Tibial artery (tissue), 4 donors: Measurements from ENCODE around the gene SERPINH1.

ENCODE experiments used
- DNase-seq, 2 donors: peaks; one replicate each; pipeline ENCODE4 v3.0.0-alpha.2; 2019
- H3K27ac ChIP-seq, 2 donors: fragments of 200-600 bp; sonication (generic) in 1 of 2; 1 replicate in 1 of 2; 2 replicates in 1 of 2; pipeline ENCODE4 v1.5.1; 2018 to 2019; ENCODE audit warnings: mild to moderate bottlenecking in 1 of 2
- H3K27me3 ChIP-seq, 2 donors: fragments of 200-600 bp; sonication (generic) in 1 of 2; one replicate each; pipeline versions ENCODE4 v1.5.1 to v1.6.0; 2016 to 2019
- H3K36me3 ChIP-seq, 3 donors: fragments of 200-600 bp; sonication (generic) in 2 of 3; one replicate each; pipeline ENCODE4 v1.5.1; 2016 to 2019; ENCODE audit warnings: mild to moderate bottlenecking in 2 of 3
- H3K4me1 ChIP-seq, 4 donors: fragments of 200-600 bp; sonication (generic) in 2 of 4; 1 replicate in 3 of 4; 2 replicates in 1 of 4; pipeline ENCODE4 v1.5.1; 2016 to 2019
- H3K4me3 ChIP-seq, 2 donors: fragments of 200-600 bp; sonication (generic) in 1 of 2; 1 replicate in 1 of 2; 2 replicates in 1 of 2; pipeline ENCODE4 v1.5.1; 2018 to 2019; ENCODE audit warnings: mild to moderate bottlenecking in 2 of 2
- H3K9me3 ChIP-seq, 3 donors: fragments of 200-600 bp; sonication (generic) in 1 of 3; one replicate each; pipeline ENCODE4 v1.5.1; 2016 to 2019
- intact Hi-C: fragments of 100-400 bp; cut with DNase I; formaldehyde crosslinking; loops from one replicate; pipeline ENCODE4 v1.15.0; 2023; ENCODE audit warnings: low total_unique reads
- TF ChIP-seq, protein P1 (sequence below), 2 experiments: fragments of 200-600 bp in 1 of 2; fragments of 450-650 bp in 1 of 2; IDR thresholded peaks; one replicate each; pipeline ENCODE4 v1.5.1; 2017 to 2019; ENCODE audit warnings: antibody characterized with exemption in 2 of 2, mild to moderate bottlenecking in 1 of 2, moderate library complexity in 1 of 2

SERPINH1 gene

GRCh38 chr11:75558939-75559843 lies 2.9 kb upstream of the SERPINH1 start:
- TF ChIP-seq, protein P1, sequence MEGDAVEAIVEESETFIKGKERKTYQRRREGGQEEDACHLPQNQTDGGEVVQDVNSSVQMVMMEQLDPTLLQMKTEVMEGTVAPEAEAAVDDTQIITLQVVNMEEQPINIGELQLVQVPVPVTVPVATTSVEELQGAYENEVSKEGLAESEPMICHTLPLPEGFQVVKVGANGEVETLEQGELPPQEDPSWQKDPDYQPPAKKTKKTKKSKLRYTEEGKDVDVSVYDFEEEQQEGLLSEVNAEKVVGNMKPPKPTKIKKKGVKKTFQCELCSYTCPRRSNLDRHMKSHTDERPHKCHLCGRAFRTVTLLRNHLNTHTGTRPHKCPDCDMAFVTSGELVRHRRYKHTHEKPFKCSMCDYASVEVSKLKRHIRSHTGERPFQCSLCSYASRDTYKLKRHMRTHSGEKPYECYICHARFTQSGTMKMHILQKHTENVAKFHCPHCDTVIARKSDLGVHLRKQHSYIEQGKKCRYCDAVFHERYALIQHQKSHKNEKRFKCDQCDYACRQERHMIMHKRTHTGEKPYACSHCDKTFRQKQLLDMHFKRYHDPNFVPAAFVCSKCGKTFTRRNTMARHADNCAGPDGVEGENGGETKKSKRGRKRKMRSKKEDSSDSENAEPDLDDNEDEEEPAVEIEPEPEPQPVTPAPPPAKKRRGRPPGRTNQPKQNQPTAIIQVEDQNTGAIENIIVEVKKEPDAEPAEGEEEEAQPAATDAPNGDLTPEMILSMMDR (IDR thresholded peaks at IDR 0.05) = no peak
- Histone ChIP-seq H3K4me1 (peaks cover 0 to 75% (median 67%) of the 10 kb centered on the region in 4 donors), H3K27ac (peak overlapping the region; percentile 99 to 100), H3K4me3 (peak overlapping the region; percentile 9 to 35), H3K36me3 (no peaks in the 10 kb centered on the region), H3K27me3 (no peaks in the 10 kb centered on the region), H3K9me3 (no peaks in the 10 kb centered on the region)
- intact Hi-C loops = no loop called here
- DNase-seq = peak; percentile 56 to 83

DNA sequence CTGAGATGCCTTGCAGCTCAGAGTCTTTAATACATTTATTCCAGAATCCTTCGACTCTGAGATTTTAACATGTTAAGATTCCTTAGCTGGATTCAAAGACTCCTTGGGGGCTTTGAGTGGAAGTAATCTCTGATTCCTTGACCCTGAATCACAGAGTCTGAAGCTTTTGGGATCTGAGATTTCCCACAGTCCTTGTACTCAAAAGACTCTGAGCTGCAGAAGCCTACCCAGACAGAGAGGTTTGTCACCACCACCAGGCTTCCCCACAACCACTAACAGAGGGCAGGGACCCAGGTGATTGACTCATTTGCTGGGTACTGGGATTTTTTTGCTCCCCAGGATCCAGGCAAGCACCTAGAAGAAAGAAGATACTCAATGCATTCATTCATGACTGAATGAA lies 1.4 kb upstream of the SERPINH1 start:
- H3K27ac ChIP-seq = peak overlapping the region; percentile 99 to 100
- no peak for DNase-seq
- H3K36me3 ChIP-seq = no peaks in the 10 kb centered on the region
- H3K27me3 ChIP-seq = no peaks in the 10 kb centered on the region
- no peak overlapping the region for H3K4me3 ChIP-seq
- TF ChIP-seq, protein P1 (IDR thresholded peaks at IDR 0.05) = no peak
- H3K4me1 ChIP-seq = peaks cover 0 to 77% (median 70%) of the 10 kb centered on the region in 4 donors
- intact Hi-C loops = no loop called here
- no peaks in the 10 kb centered on the region for H3K9me3 ChIP-seq

DNA sequence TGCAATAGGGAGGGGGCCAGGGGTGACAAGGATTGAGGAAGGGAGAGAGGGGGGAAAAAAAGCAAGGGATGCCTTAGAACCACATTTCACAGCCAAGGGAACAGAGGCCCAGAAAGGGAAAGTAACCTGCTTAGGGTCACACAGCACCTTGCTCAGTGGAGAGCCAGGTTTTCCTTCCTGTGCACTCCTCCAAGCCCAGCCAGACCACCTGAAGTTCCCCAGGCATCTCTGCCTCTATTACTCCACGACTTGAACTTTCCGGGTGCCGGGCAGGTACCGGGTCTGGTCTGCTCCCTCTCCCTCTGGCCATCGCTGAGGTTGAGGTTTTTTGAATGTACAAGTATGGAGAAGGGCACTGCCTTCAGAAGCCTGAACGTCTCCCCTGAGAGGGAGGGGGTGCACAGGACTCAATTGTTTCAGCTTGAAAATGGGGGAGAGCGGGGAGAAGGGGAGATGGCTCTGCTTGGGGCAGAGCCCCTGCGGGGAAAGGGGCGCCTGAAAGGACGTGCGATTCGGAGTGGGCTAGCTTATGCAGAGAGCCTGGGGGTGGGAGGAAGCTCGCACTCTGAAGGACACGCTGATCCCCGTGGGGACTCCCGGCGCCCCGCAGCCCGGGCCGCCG lies 516 bp upstream of the SERPINH1 start:
- Histone ChIP-seq H3K36me3 (peaks cover 1 to 7% (median 5%) of the 10 kb centered on the region in 3 donors), H3K27me3 (no peaks in the 10 kb centered on the region), H3K4me3 (peak overlapping the region; percentile 95 to 98), H3K4me1 (peaks cover 0 to 86% (median 78%) of the 10 kb centered on the region in 4 donors), H3K27ac (peak overlapping the region; percentile 99 to 100), H3K9me3 (no peaks in the 10 kb centered on the region)
- DNase-seq = no peak
- TF ChIP-seq, protein P1 (IDR thresholded peaks at IDR 0.05) = no peak
- intact Hi-C loops = no loop called here

DNA sequence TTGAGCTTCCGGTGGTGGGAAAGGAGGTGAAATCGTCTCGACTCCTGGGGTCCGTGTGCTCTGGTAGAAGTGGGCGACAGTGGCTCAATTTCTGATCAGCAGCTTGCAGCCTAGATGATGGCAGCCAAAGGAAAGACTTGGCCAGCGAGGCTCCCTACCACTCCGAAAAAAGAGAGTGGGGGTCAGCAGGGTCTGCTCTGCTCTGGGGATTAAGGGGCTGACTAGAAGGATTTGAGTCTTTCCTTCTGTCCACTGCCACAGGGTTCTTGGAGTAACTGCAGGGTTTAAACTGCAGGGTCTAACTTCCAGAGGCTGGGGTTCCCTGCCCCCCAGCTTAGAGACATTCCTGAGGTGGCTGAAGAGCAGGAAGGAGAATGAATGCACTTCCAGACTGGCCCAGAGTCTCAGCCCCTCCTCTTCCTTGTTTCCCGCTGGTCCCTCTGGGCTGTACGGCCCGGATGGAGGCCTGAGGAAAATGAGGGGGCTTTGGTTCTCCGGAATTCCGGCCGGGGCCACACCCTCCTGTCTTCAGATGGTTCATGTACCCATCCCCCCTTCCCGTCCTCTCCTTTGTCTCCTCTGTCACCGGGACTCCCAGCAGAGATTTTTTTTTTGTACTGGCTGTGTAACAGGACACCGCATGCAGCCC lies 907 bp downstream of the SERPINH1 start:
- H3K36me3 ChIP-seq = peaks cover 16 to 21% (median 19%) of the 10 kb centered on the region in 3 donors
- intact Hi-C loops = no loop called here
- TF ChIP-seq, protein P1 (IDR thresholded peaks at IDR 0.05) = no peak
- H3K4me3 ChIP-seq = peak overlapping the region; percentile 95 to 98
- no peak for DNase-seq
- peaks cover 0 to 87% (median 81%) of the 10 kb centered on the region in 4 donors for H3K4me1 ChIP-seq
- no peaks in the 10 kb centered on the region for H3K9me3 ChIP-seq
- H3K27me3 ChIP-seq = no peaks in the 10 kb centered on the region
- H3K27ac ChIP-seq = peak overlapping the region; percentile 99 to 100

- H3K27me3 ChIP-seq = no peaks in the 10 kb centered on the region
- H3K27ac ChIP-seq = peak overlapping the region; percentile 99 to 100
- peaks cover 0 to 88% (median 82%) of the 10 kb centered on the region in 4 donors for H3K4me1 ChIP-seq
- DNase-seq = no peak
- no peaks in the 10 kb centered on the region for H3K9me3 ChIP-seq
- H3K4me3 ChIP-seq = peak overlapping the region; percentile 95 to 98
- intact Hi-C loops = no loop called here
- TF ChIP-seq, protein P1 (IDR thresholded peaks at IDR 0.05) = no peak
- peaks cover 22 to 27% (median 25%) of the 10 kb centered on the region in 3 donors for H3K36me3 ChIP-seq
Measured at GRCh38 chr11:75563501-75563977, 1.5 kb downstream of the SERPINH1 start.
